Panc1 (cell line): ENCODE data around the gene YLPM1. TPM values are rescaled to one million over a fixed set of nuclear protein-coding genes. Genes with fewer than 3 reads are reported as not detected.

Experiments
- ATAC-seq: fragments of 200-7000 bp; cut with Tn5 transposase; 2 replicates; pipeline ENCODE4 v1.9.1; 2020; ENCODE audit warnings: mild to moderate bottlenecking, moderate library complexity
- BruUV-seq: library from RNA; stranded (reverse); fragments of 400-500 nt; replicated peaks from 2 replicates; lab custom pipeline; 2021; lab: Mats Ljungman, UMichigan
- CTCF ChIA-PET: fragments of 300-600 bp; sonication (Branson Sonifier 250); formaldehyde crosslinking; loops from one replicate; lab custom pipeline; 2022; ENCODE audit warnings: antibody characterized with exemption; lab: Charles Lee
- POLR2A ChIA-PET: fragments of 300-600 bp; sonication (Branson Sonifier 250); formaldehyde crosslinking; loops from one replicate; lab custom pipeline; 2022; ENCODE audit warnings: antibody characterized with exemption; lab: Charles Lee
- DNase-seq: peaks from one replicate; pipeline ENCODE4 v3.0.0-alpha.2; 2010; ENCODE audit warnings: low read depth, low spot score
- H3K27ac ChIP-seq: 2 replicates; pipeline ENCODE4 v1.5.1; 2011; ENCODE audit warnings: mild to moderate bottlenecking, low read length, inconsistent platforms
- H3K27me3 ChIP-seq: fragments of 200-500 bp; sonication (Bioruptor generic); 2 replicates; pipeline ENCODE4 v1.6.0; 2014; ENCODE audit warnings: low read length, inconsistent platforms; ENCODE audit not compliant: control insufficient read depth, insufficient read depth
- H3K36me3 ChIP-seq: fragments of 200-500 bp; sonication (Bioruptor generic); 2 replicates; pipeline ENCODE4 v1.5.1; 2014; ENCODE audit warnings: inconsistent platforms, mild to moderate bottlenecking, low read length, moderate library complexity; ENCODE audit not compliant: control insufficient read depth, insufficient read depth
- H3K4me1 ChIP-seq: 2 replicates; pipeline ENCODE4 v1.5.1; 2011; ENCODE audit warnings: inconsistent platforms, mild to moderate bottlenecking, low read length, moderate library complexity; ENCODE audit not compliant: control insufficient read depth, insufficient read depth
- H3K4me3 ChIP-seq, 2 experiments: 2 replicates each; pipeline ENCODE4 v1.5.1; 2011 to 2012; ENCODE audit warnings: low read depth in 2 of 2, low read length in 2 of 2, mild to moderate bottlenecking in 2 of 2, inconsistent platforms in 1 of 2, moderate library complexity in 1 of 2
- H3K9me3 ChIP-seq: fragments of 200-500 bp; sonication (Bioruptor generic); 2 replicates; pipeline ENCODE4 v1.5.1; 2014; ENCODE audit warnings: low read depth, mild to moderate bottlenecking, inconsistent platforms, low read length, moderate library complexity; ENCODE audit not compliant: control insufficient read depth, insufficient read depth
- POLR2AphosphoS5 ChIP-seq: IDR thresholded peaks from 2 replicates; pipeline ENCODE4 v1.6.1; 2012; ENCODE audit warnings: mild to moderate bottlenecking, low read depth, low read length, moderate library complexity
- SIN3A ChIP-seq: IDR thresholded peaks from 2 replicates; pipeline ENCODE4 v1.6.1; 2012; ENCODE audit warnings: low read depth, mild to moderate bottlenecking, low read length, moderate library complexity, borderline replicate concordance; ENCODE audit not compliant: insufficient read depth
- TCF7L2 ChIP-seq: IDR thresholded peaks from 2 replicates; pipeline ENCODE4 v1.6.1; 2011; ENCODE audit warnings: mild to moderate bottlenecking, low read depth, low read length, inconsistent platforms
- in situ Hi-C: cut with HindIII; loops from 2 replicates; pipeline ENCODE4 v1.10.0; 2016; ENCODE audit warnings: low sequenced_read_pairs, low pct_unique_long_range_greater_than_20kb
- intact Hi-C: fragments of 100-400 bp; cut with micrococcal nuclease; formaldehyde crosslinking; loops from one replicate; pipeline ENCODE4 v1.10.0; 2022; ENCODE audit not compliant: unreplicated experiment
- total RNA-seq: library from RNA; stranded (reverse); gene quantifications from one replicate; pipeline ENCODE4 v1.2.1, GENCODE V29; 2021; ENCODE audit not compliant: unreplicated experiment
- TF ChIP-seq, protein P1 (sequence below): fragments of 450-650 bp; IDR thresholded peaks from 2 replicates; pipeline ENCODE4 v1.5.1; 2017; ENCODE audit warnings: mild to moderate bottlenecking
- TF ChIP-seq, protein P2 (sequence below), 2 experiments: IDR thresholded peaks; 2 replicates each; pipeline ENCODE4 v1.6.1; 2011 to 2012; ENCODE audit warnings: low read depth in 2 of 2, control low read depth in 1 of 2, low read length in 1 of 2, mild to moderate bottlenecking in 1 of 2, moderate library complexity in 1 of 2; ENCODE audit not compliant: insufficient read depth in 1 of 2

Gene YLPM1
- total RNA-seq, 1 experiment from 2014 or later: 38.9 TPM

- POLR2A ChIA-PET: no interaction called here
- in situ Hi-C loops: no loop called here
- no peak for TF ChIP-seq TCF7L2
- Histone ChIP-seq H3K27ac (no peak overlapping the region), H3K4me1 (no peaks in the 10 kb centered on the region), H3K27me3 (no peaks in the 10 kb centered on the region), H3K36me3 (peaks cover 5% of the 10 kb centered on the region; the same call in 1 of the 2 replicates), H3K9me3 (no peaks in the 10 kb centered on the region), H3K4me3 (no peak overlapping the region)
- BruUV-seq: no TSS peak
- CTCF ChIA-PET: interaction anchor here (0.6 kb wide), 1 partner anchor 376 kb away, joined by 7 read pairs; no protein-coding TSS in a partner anchor
- DNase-seq (no peak), ATAC-seq (no peak)
- intact Hi-C loops: no loop called here
Measured at GRCh38 chr14:74739293-74740030, 23.7 kb upstream of the YLPM1 start.

- Histone ChIP-seq H3K36me3 (no peaks in the 10 kb centered on the region), H3K4me3 (no peak overlapping the region), H3K27me3 (no peaks in the 10 kb centered on the region), H3K9me3 (no peaks in the 10 kb centered on the region), H3K4me1 (no peaks in the 10 kb centered on the region), H3K27ac (no peak overlapping the region)
- TF ChIP-seq, protein P1, sequence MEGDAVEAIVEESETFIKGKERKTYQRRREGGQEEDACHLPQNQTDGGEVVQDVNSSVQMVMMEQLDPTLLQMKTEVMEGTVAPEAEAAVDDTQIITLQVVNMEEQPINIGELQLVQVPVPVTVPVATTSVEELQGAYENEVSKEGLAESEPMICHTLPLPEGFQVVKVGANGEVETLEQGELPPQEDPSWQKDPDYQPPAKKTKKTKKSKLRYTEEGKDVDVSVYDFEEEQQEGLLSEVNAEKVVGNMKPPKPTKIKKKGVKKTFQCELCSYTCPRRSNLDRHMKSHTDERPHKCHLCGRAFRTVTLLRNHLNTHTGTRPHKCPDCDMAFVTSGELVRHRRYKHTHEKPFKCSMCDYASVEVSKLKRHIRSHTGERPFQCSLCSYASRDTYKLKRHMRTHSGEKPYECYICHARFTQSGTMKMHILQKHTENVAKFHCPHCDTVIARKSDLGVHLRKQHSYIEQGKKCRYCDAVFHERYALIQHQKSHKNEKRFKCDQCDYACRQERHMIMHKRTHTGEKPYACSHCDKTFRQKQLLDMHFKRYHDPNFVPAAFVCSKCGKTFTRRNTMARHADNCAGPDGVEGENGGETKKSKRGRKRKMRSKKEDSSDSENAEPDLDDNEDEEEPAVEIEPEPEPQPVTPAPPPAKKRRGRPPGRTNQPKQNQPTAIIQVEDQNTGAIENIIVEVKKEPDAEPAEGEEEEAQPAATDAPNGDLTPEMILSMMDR: no peak
- TF ChIP-seq, protein P2, sequence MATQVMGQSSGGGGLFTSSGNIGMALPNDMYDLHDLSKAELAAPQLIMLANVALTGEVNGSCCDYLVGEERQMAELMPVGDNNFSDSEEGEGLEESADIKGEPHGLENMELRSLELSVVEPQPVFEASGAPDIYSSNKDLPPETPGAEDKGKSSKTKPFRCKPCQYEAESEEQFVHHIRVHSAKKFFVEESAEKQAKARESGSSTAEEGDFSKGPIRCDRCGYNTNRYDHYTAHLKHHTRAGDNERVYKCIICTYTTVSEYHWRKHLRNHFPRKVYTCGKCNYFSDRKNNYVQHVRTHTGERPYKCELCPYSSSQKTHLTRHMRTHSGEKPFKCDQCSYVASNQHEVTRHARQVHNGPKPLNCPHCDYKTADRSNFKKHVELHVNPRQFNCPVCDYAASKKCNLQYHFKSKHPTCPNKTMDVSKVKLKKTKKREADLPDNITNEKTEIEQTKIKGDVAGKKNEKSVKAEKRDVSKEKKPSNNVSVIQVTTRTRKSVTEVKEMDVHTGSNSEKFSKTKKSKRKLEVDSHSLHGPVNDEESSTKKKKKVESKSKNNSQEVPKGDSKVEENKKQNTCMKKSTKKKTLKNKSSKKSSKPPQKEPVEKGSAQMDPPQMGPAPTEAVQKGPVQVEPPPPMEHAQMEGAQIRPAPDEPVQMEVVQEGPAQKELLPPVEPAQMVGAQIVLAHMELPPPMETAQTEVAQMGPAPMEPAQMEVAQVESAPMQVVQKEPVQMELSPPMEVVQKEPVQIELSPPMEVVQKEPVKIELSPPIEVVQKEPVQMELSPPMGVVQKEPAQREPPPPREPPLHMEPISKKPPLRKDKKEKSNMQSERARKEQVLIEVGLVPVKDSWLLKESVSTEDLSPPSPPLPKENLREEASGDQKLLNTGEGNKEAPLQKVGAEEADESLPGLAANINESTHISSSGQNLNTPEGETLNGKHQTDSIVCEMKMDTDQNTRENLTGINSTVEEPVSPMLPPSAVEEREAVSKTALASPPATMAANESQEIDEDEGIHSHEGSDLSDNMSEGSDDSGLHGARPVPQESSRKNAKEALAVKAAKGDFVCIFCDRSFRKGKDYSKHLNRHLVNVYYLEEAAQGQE (IDR thresholded peaks at IDR 0.05; ENCODE audit: insufficient read depth in 1 of 2, low read depth in 2 of 2, low read length in 1 of 2): no peak
- TF ChIP-seq TCF7L2 (no peak), SIN3A (no peak), POLR2AphosphoS5 (no peak)
- no peak for ATAC-seq
- intact Hi-C loops: no loop called here
- POLR2A ChIA-PET: no interaction called here
- BruUV-seq: no TSS peak
- in situ Hi-C loops: no loop called here
- no peak for DNase-seq
- CTCF ChIA-PET: no interaction called here
Measured at GRCh38 chr14:74747237-74747636, 15.9 kb upstream of the YLPM1 start.

GRCh38 chr14:74754157-74754556 is 9.0 kb upstream of the YLPM1 start:
- Histone ChIP-seq H3K4me1 (no peaks in the 10 kb centered on the region), H3K27me3 (no peaks in the 10 kb centered on the region), H3K36me3 (no peaks in the 10 kb centered on the region), H3K27ac (no peak overlapping the region), H3K9me3 (no peaks in the 10 kb centered on the region; the same call in 1 of the 2 replicates), H3K4me3 (no peak overlapping the region)
- ATAC-seq (no peak), DNase-seq (no peak)
- TF ChIP-seq SIN3A (no peak), TCF7L2 (no peak), POLR2AphosphoS5 (no peak)
- TF ChIP-seq, protein P2 (IDR thresholded peaks at IDR 0.05; ENCODE audit: insufficient read depth in 1 of 2, low read depth in 2 of 2, low read length in 1 of 2): no peak
- TF ChIP-seq, protein P1: no peak
- CTCF ChIA-PET: no interaction called here
- in situ Hi-C loops (no loop called here), intact Hi-C loops (no loop called here)
- no TSS peak for BruUV-seq
- POLR2A ChIA-PET: no interaction called here
